Activated gamma-delta T cell treated with anti-CD3 and anti-CD28 coated beads, Interleukin-2, amount 50 U/mL, for 16 hours (primary cell): Measurements from ENCODE around the gene TMEM108.
"Not testable (repeated sequence)": the region's sequence is repeated elsewhere in the genome, so short reads cannot be mapped to it uniquely, and the experiment has no call there.

Experiments used
- DNase-seq: peaks from one replicate; pipeline ENCODE4 v3.0.0-alpha.2; 2020; ENCODE audit warnings: low read depth

Gene TMEM108

GRCh38 chr3:133038089-133038730 lies at the start of gene TMEM108:
TMEM108 (plus strand) TSS chr3:133038391.
- DNase-seq: no peak

- no peak for DNase-seq
These were observed 42.2 kb upstream of the TMEM108 start for GRCh38 chr3:132995971-132996370.

GRCh38 chr3:132997404-132998185 lies 40.6 kb upstream of the TMEM108 start:
- no peak for DNase-seq

GRCh38 chr3:133005032-133005431 lies 33.2 kb upstream of the TMEM108 start:
- DNase-seq: not testable (repeated sequence)

- no peak for DNase-seq
These were observed 30.6 kb upstream of the TMEM108 start for GRCh38 chr3:133007601-133008000.

GRCh38 chr3:133014325-133014724 lies 23.9 kb upstream of the TMEM108 start:
- DNase-seq: no peak

GRCh38 chr3:133015573-133015972 lies 22.6 kb upstream of the TMEM108 start:
- DNase-seq: not testable (repeated sequence)

GRCh38 chr3:133016838-133017309 lies 21.3 kb upstream of the TMEM108 start:
- no peak for DNase-seq

GRCh38 chr3:133018921-133019320 lies 19.3 kb upstream of the TMEM108 start:
- DNase-seq: no peak

- DNase-seq: no peak
These were observed 17.0 kb upstream of the TMEM108 start for GRCh38 chr3:133021206-133021605.

- DNase-seq: no peak
These were observed 14.8 kb upstream of the TMEM108 start for GRCh38 chr3:133023362-133023761.

- no peak for DNase-seq
These were observed 12.6 kb upstream of the TMEM108 start for GRCh38 chr3:133025546-133025945.

GRCh38 chr3:133032301-133032700 lies 5.9 kb upstream of the TMEM108 start:
- no peak for DNase-seq

GRCh38 chr3:133037436-133037835 lies 755 bp upstream of the TMEM108 start:
- no peak for DNase-seq

GRCh38 chr3:133038731-133039375 lies 662 bp downstream of the TMEM108 start:
- DNase-seq: no peak

GRCh38 chr3:133040696-133041523 lies 2.7 kb downstream of the TMEM108 start:
- no peak for DNase-seq

- DNase-seq: no peak
These were observed 3.3 kb downstream of the TMEM108 start for GRCh38 chr3:133041524-133041829.

- DNase-seq: no peak
These were observed 4.6 kb downstream of the TMEM108 start for GRCh38 chr3:133042778-133043177.

GRCh38 chr3:133047980-133048379 lies 9.8 kb downstream of the TMEM108 start:
- no peak for DNase-seq

GRCh38 chr3:133049491-133049890 lies 11.3 kb downstream of the TMEM108 start:
- no peak for DNase-seq

- no peak for DNase-seq
These were observed 12.7 kb downstream of the TMEM108 start for GRCh38 chr3:133050891-133051290.

- DNase-seq: no peak
These were observed 15.3 kb downstream of the TMEM108 start for GRCh38 chr3:133053532-133053931.
